CD4-positive, CD25-positive, alpha-beta regulatory T cell (primary cell): ENCODE data around the gene ZNF609. TPM values are rescaled to one million over a fixed set of nuclear protein-coding genes. Genes with fewer than 3 reads are reported as not detected.

Source experiments
- ATAC-seq, 2 donors: fragments of 150-1000 bp; cut with Tn5 transposase; one replicate each; pipeline ENCODE4 v1.10.0; 2021; ENCODE audit warnings: low read depth in 2 of 2, moderate number of reproducible peaks in 2 of 2, moderate library complexity in 1 of 2
- DNase-seq, 3 donors: peaks; one replicate each; pipeline versions ENCODE4 v3.0.0 to v3.0.0-alpha.2; 2012 to 2022; ENCODE audit warnings: mixed read lengths in 1 of 3
- H3K27ac ChIP-seq: one replicate; pipeline ENCODE4 v1.7.0; 2013; ENCODE audit warnings: mild to moderate bottlenecking, low read length; ENCODE audit not compliant: insufficient read depth, poor library complexity, severe bottlenecking
- H3K27me3 ChIP-seq: one replicate; pipeline ENCODE4 v1.7.0; 2013; ENCODE audit warnings: low read length; ENCODE audit not compliant: control insufficient read depth, insufficient read depth
- H3K36me3 ChIP-seq: one replicate; pipeline ENCODE4 v1.7.0; 2013; ENCODE audit warnings: mild to moderate bottlenecking, low read length, moderate library complexity; ENCODE audit not compliant: control insufficient read depth, insufficient read depth
- H3K4me1 ChIP-seq: 2 replicates; pipeline ENCODE4 v1.7.0; 2013; ENCODE audit warnings: mild to moderate bottlenecking, low read length; ENCODE audit not compliant: insufficient read depth, control insufficient read depth, poor library complexity, severe bottlenecking
- H3K4me3 ChIP-seq: one replicate; pipeline ENCODE4 v1.7.0; 2013; ENCODE audit warnings: low read depth, mild to moderate bottlenecking, low read length, moderate library complexity
- H3K9me3 ChIP-seq, 2 experiments: 1 replicate in 1 of 2; 2 replicates in 1 of 2; pipeline ENCODE4 v1.7.0; 2013; ENCODE audit warnings: low read length in 2 of 2, mild to moderate bottlenecking in 1 of 2, moderate library complexity in 1 of 2; ENCODE audit not compliant: control insufficient read depth in 2 of 2
- H3K27ac Mint-ChIP-seq, 3 donors: one replicate each; pipeline ENCODE4 v1.8.0; 2020 to 2022; ENCODE audit warnings: mild to moderate bottlenecking in 3 of 3, mixed read lengths in 3 of 3, moderate library complexity in 2 of 3
- H3K27me3 Mint-ChIP-seq: one replicate; pipeline ENCODE4 v1.8.0; 2022; ENCODE audit warnings: mild to moderate bottlenecking, mixed read lengths
- H3K36me3 Mint-ChIP-seq: one replicate; pipeline ENCODE4 v1.8.0; 2020; ENCODE audit warnings: mixed read lengths
- H3K4me1 Mint-ChIP-seq, 4 donors: one replicate each; pipeline ENCODE4 v1.8.0; 2020 to 2022; ENCODE audit warnings: mixed read lengths in 4 of 4, mild to moderate bottlenecking in 1 of 4
- H3K4me3 Mint-ChIP-seq, 4 donors: one replicate each; pipeline ENCODE4 v1.8.0; 2020 to 2022; ENCODE audit warnings: mild to moderate bottlenecking in 4 of 4, mixed read lengths in 4 of 4, moderate library complexity in 3 of 4
- H3K9me3 Mint-ChIP-seq, 7 donors: one replicate each; pipeline ENCODE4 v1.8.0; 2020 to 2022; ENCODE audit warnings: mixed read lengths in 7 of 7, mild to moderate bottlenecking in 3 of 7, moderate library complexity in 2 of 7
- polyA plus RNA-seq, 4 donors: library from polyadenylated mRNA; unstranded; fragments of 300-500 nt; fragmentation: Illumina TruSeq; gene quantifications; one replicate each; pipeline ENCODE4 v1.2.3, GENCODE V29; 2021
- total RNA-seq: library from RNA; stranded (reverse); gene quantifications from one replicate; pipeline ENCODE4 v1.2.3, GENCODE V29; 2022

Gene ZNF609
- total and polyA plus RNA-seq, 5 donors from 2014 or later: 0.64 to 39.0 (median 2.0) TPM

DNA sequence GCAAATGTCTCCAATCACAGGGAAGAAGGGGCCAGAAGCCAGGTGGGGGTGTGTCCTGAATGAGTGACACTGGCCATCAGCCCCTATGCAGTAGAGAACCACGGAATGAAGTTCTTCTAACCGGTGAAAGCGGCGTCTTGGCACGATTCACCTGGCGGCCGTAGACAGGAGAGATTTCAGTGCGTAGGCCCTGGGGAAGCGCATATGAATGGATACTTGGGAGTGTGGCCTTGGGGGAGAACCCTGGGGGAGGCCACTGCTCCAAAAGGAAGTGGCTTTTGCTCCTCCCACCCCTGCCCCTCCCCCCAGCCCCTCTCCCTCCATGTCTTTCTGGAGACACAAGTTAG is 271.4 kb downstream of the ZNF609 start:
- Mint-ChIP-seq H3K4me3 (no peak overlapping the region), H3K9me3 (no peaks in the 10 kb centered on the region), H3K36me3 (no peaks in the 10 kb centered on the region), H3K27ac (no peak overlapping the region), H3K4me1 (peaks cover 0 to 9% (median 7%) of the 10 kb centered on the region in 4 donors), H3K27me3 (peaks cover 15% of the 10 kb centered on the region)
- H3K4me1 ChIP-seq: peaks cover 5% of the 10 kb centered on the region
- H3K9me3 ChIP-seq: no peaks in the 10 kb centered on the region
- DNase-seq (no peak), ATAC-seq (no peak)
- H3K36me3 ChIP-seq: no peaks in the 10 kb centered on the region
- no peak overlapping the region for H3K27ac ChIP-seq
- H3K4me3 ChIP-seq: no peak overlapping the region
- no peaks in the 10 kb centered on the region for H3K27me3 ChIP-seq

DNA sequence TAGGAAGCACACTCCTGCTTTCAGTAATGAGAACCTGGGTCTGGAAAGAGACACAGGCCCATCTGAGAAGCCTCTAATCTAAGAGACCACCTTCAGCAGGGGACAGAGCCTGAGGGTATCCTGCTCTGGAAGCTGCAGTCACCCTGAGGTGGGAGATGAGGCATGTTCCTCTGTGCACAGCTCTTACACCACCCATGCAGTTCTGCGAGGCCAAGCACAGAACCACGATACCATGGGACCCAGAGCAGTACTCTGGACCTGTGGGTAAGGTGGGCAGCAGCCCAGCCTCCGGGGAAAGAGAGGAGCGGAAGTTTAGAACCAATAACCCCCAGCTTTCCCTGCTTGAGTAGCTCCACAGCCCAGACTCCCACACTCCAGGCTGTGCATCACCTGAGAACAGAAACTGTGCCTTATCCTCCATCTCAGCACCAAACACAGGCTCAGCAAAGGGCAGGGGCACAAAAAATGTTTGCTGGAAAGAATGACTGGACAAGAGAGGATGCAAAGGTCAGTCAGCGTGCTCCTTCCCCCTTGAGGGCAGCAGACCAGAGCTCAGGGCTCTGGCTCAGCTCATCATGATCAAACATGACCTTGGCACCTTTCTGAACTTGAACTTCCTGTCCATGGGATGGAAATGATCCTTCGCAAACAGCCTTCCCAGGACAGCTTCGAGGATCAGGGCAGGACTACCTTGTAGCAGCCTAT is 271.9 kb downstream of the ZNF609 start:
- ATAC-seq (no peak), DNase-seq (no peak)
- Mint-ChIP-seq H3K4me1 (peaks cover 0 to 9% (median 7%) of the 10 kb centered on the region in 4 donors), H3K4me3 (no peak overlapping the region), H3K9me3 (no peaks in the 10 kb centered on the region), H3K27me3 (peaks cover 15% of the 10 kb centered on the region), H3K36me3 (no peaks in the 10 kb centered on the region), H3K27ac (no peak overlapping the region)
- H3K9me3 ChIP-seq: no peaks in the 10 kb centered on the region
- no peaks in the 10 kb centered on the region for H3K27me3 ChIP-seq
- H3K4me3 ChIP-seq: no peak overlapping the region
- peaks cover 5% of the 10 kb centered on the region for H3K4me1 ChIP-seq
- no peak overlapping the region for H3K27ac ChIP-seq
- no peaks in the 10 kb centered on the region for H3K36me3 ChIP-seq

Other genes with a start within 250 kb of the ZNF609 start
- 27.6 TPM for gene CSNK1G1, start 104.4 kb upstream of the ZNF609 start, total RNA-seq
- gene CSNK1G1, start 104.4 kb upstream of the ZNF609 start, polyA plus RNA-seq: 10 to 100 TPM; 14.4 to 18.8 (median 14.8) TPM
- gene PCLAF, start 79.1 kb upstream of the ZNF609 start, total RNA-seq: 1.0 TPM
- 10 to 100 TPM in 2 of 4 donors, 1 to 10 TPM in 2; 9.1 to 27.0 (median 10.8) TPM for gene PCLAF, start 79.1 kb upstream of the ZNF609 start, polyA plus RNA-seq
- 26.3 TPM for gene TRIP4, start 72.7 kb upstream of the ZNF609 start, total RNA-seq
- gene TRIP4, start 72.7 kb upstream of the ZNF609 start, polyA plus RNA-seq: 10 to 100 TPM; 29.9 to 47.3 (median 39.9) TPM